HG03025 (cell line): ENCODE measurements around the gene CACNA2D1.

ENCODE experiments used
- ATAC-seq: cut with Tn5 transposase; IDR thresholded peaks from one replicate; pipeline ENCODE4 v1.9.1; 2021; ENCODE audit warnings: mild to moderate bottlenecking, moderate library complexity; ENCODE audit not compliant: unreplicated experiment, low FRiP score

The CACNA2D1 gene

DNA sequence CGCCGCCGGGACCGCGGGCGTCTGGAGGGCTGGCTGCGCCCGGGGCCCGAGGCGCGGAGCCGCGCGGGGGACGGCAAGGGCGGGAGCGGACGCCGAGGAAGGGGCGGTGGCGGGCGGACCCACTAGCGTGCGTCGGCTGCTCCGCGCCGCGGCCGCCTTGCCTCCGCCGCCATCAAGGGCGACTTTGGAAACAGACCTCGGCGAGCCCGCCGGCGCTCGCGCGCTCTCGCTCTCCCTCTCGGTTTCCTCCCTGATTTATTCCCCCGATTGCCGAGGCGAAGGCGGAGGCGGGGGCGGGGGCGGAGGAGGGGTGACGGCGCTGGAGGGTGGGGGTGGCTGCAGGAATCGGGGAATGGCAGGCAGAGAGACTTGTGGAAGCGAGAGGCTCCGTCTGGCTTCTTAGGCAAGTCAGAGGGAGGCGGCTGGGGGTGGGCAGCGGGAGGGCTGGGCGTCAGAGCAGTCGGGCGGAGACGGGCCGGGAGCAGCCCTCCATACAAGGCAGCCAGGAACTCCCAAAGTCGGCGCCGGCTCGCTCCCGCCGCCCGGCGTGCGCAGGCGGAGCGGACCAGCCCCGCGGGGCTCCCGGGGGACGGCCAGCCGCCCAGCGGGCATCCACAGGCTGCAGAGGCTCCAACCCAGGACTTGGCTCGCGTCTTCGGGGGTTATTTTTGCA is at the start of gene CACNA2D1:
Gene CACNA2D1, minus strand, starts transcription at position 231 of the 673 bp plus-strand sequence.
- ATAC-seq, result no peak

DNA sequence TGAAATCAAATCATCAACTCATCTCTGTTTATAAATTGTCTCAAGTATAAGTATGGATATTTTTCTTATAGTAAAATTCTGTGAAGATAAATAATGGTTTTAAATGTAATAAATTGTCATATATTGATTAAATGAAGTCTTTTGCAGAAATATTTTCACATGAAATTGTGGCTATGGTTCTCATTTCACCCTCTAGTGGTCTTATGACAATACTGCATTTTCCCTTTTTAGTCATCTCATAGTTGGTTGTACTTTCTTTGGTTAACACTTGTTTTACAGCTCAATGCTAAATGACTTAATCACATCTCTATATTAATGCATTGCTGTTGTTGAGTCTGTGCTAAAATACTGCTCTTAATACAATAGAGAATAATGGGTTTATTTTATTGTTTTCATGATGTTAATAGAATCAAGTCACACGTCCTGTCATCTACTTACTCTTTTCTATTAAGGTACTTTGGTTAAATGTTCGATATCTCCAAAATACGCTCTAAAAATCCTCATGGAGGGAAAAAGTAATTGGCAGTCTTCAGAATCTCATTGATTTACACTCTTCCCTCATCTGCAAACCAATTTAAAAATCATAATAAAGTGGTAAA is 38.0 kb upstream of the CACNA2D1 start:
- ATAC-seq, result no peak

DNA sequence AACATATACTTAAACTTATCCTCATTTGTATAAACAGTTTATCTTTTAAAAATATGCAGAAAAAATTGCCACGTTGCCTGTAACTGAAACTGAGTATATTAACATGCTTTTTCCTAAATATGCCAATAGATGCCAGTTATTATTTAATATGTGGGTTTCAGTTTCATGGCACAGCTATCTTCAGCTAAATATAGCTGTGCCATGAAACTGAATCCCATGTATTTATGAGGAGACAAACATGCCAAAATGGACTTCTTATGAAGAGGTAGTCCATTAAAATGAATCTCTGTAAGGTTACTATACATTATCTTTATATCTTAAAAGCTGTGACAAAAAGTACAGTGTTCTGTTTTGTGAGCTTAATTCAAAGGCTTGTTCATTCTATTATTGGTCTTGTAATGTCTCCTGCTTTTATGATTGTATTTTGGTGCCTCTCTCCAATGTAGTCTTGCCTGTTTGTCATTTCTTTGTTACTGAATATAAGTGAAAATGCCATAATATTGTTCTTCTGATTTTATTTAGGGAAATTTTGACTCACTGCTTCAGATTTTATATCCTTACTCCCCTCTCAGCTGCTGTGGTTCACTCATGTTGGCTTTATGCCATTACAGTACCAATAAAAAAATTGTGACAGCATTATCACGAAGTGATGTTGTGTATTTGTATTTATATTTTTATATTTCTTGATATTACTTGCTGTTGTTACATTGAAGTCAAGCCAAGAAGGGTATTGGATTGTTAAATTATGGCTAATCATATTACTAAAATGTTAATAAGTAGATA is 34.3 kb upstream of the CACNA2D1 start:
- no peak for ATAC-seq

DNA sequence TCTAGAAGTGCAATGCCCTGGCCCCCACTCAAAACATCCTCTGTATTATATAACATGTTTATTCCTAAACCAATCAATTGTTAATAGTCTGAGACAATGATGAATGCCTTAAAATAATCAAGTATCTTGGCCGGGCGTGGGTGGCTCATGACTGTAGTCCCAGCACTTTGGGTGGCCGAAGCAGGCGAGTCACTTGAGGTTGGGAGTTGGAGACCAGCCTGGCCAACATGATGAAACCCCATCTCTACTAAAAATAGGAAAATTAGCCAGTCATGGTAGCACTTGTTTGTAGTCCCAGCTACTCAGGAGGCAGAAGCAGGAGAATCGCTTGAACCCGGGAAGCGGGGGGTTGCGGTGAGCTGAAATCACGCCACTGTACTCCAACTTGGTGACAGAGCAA is 29.4 kb upstream of the CACNA2D1 start:
- no peak for ATAC-seq

DNA sequence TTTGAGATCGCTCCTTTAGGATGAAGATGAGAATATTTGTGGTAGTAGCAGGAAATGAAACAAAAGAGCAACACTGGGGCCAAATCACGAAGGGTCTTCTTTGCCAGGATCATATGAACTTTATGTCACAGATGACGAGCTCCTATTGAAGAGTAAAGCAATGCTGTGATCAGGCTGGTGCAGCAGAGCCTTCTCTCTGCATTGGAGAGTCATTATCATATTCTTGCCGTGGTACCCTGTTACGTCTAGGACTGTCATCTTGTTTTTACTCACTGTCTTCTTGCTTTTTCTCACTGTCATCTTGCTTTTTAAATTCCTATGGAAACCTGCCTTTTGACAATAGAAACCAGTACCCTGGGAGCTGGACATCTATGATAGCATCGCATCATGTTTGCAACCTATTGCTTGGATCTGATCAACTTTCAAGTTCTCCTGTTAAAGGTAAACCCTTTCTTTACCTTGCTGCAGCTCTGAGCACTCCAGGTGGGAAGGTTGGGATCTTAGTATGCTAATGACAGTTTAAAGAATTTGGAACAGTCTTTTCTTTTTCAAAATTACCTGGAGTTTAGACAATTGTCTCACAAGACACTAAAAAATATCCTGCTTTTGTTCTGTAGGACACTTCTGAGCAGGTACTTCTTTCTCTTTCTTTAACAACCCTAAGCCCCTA is 27.9 kb upstream of the CACNA2D1 start:
- no peak for ATAC-seq

DNA sequence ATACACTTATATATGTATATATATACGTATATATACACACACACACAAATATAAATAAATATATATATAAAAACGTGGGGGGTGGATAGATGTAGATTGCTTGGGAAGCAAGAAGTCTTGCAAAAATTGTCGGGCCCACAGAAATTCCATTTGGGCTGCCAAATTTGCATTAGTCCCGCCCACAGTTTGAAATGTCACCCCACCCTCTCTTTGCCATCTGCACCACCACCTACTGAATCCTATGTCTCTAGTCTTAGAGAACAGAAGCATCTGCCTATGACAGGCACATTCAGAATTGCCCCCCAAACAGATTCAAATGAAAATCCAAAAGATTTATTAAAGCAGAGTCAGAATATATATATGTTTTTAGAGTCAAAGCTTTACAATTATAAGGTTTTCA is 25.6 kb upstream of the CACNA2D1 start:
- ATAC-seq, result no peak

DNA sequence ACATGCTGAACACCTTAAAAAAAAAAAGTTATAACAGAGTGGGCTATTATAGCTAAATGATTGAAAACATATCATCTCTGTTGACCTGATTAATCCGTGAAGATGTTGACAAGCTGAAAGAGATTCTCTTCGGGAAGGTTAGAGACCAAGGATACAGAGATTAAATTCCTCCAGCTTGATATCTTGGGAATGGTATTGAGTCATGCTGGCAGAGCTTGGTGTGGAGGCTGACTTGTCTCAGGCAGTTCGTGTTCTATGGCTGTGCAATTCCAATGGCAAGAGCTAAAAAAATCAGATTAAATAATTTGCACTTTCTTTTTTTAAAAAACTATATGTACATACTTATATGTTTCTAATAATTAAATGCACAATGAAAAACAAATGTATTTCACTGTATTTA is 24.9 kb upstream of the CACNA2D1 start:
- ATAC-seq, result no peak

DNA sequence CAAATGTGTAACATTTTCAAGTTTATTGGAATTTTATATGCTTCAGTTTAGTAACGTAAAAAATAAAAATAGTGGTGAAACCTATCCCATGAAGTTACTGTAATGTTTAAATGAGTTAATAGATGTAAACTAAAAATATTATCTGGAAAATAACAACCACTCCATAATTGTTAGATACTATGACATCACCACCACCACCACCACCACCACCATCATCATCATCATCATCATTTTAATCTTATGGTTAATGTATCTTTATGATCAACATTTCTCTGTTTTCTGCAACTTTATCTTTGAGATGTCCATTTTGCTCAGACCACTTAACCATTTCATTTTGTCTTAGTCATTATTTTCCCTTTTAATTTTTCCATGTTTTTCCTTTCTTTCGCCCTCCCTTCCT is 23.4 kb upstream of the CACNA2D1 start:
- ATAC-seq, result no peak

DNA sequence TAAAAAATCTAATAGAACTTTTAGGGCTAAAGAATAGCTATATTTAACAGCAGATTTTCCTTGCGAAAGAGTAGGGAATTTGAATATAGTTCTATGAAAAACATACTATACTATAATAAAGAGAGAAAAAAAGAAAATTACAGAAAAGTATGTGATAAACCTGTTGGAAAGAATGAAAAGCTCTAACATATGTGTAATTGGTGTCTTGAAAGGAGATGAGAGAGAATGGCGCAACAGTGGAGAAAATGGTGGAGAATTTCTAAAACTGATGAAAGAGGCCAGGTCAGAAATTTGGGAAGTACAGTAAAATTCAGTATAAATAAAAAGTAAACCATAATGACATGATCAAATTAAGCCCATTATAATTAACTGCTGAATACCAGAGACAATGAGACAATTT is 20.8 kb upstream of the CACNA2D1 start:
- no peak for ATAC-seq

DNA sequence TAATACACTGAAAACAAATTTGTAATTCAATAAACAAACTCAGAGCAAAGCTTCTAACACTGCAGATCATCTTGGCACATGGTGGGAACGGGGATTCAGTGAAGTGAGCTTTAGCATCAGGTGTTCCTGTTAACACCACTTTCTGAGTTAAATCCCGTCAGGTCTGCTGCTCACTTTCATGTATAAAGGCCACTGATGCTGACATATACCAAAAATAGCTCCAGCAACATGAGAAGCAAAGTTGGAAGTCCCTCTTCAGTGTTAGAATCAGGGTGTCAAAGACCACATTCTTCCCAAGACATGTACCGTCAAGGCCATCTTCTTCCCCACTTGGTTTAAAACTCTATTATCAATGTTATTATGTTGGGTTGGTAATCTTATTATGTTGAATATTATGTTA is 11.7 kb upstream of the CACNA2D1 start:
- ATAC-seq, result no peak

DNA sequence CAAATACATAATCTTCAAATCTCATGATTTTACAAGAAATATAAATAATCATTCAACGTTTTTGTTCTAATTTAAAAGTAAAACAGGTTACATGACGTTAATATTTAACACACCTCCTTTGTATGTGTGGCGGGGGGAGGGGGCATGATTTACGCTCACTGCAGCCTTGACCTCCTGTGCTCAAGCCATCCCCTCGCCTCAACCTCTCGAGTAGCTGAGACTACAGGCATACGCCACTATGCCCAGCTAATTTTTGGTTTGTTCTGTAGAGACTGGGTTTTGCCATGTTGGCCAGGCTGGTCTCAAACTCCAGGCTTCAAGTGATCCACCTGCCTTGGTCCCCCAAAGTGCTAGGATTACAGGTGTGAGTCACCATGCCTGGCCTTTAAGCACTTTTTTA is 7.2 kb upstream of the CACNA2D1 start:
- no peak for ATAC-seq

DNA sequence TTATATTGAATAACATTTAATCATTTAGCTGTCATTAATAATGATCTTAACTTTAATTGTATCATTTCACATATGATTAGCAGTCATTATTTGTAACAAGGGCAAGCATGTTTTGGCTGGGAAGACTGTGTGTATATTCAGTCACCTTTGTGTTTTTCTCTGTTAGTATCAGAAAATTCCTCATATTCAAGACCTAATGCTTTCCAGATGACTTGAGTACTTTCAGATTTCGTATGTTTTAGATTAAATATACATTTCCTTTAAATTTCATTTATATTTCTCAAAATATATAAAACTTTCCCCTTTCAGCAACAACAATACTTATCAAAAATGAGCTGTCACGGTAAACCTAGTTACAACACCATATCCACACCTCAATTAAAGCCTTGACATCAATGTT is 6.3 kb upstream of the CACNA2D1 start:
- ATAC-seq, result no peak

DNA sequence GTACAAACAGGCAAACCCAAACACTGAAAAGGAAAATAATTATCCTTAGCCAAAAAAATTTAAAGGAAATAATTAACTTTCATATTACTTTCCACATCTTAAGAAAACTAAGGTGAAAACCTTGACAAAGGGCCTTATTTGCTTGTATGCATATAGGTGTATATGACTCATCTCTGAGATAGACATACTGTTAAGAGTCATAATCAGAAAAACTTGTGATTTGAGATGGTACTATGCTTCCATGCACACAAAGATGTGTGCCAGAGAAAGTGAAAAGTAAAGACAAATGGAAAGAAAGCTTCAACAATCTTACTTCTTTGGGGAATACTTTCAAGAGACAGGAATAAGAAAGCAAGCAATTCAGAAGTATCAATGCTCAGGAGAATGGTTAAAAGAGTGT is 3.3 kb upstream of the CACNA2D1 start:
- no peak for ATAC-seq

DNA sequence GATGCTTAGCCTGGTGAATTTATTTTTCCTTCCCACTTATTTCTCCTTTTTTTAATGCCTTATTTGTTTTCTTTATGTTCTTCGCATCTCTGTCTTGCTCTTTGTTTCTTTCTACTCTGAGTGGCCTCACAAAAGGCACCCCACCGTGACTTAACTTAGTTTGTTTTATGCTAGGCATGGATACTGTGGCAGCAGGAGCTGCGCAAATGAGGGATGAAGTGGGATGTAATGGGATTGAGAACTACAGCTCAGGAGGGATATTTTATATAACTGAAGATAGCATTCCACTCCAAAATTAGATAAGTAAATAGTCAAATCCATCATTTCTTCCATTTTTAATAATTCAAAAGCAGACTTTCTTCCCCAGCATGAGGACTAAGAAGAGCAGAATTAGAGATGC is 1.7 kb upstream of the CACNA2D1 start:
- no peak for ATAC-seq

DNA sequence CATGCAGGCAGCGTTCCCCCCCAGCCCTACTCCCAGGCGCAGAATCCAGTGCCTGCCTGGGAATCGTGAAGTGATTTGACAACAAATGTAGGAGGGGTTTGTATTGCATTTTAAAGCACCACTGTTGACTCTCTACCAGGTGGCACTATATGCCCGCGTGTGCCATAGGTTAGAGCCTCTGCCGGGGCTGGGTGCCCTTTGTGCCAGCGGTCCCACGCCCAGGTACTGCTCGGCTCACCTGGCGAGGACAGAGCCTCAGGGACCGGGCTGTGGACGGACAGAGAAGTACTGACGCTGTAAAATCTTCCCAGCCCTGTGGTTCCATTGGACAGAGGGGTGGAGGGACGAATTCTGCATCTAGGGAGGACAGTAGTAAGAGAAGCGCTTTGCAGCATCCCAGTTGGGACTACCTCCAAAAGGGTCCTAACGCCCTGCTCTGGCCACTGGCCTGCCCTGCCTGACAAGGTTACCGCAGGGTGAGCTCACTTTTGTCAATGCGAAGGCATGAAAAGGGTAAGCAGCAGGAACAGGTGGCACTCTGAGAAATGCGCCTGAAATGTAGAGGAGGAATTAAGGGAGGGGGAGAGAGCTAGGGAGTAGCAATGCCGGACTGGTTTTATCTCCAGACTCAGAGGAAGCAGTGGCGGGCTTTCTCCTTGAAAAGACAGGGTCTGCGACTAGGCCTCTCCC is 788 bp upstream of the CACNA2D1 start:
- no peak for ATAC-seq

DNA sequence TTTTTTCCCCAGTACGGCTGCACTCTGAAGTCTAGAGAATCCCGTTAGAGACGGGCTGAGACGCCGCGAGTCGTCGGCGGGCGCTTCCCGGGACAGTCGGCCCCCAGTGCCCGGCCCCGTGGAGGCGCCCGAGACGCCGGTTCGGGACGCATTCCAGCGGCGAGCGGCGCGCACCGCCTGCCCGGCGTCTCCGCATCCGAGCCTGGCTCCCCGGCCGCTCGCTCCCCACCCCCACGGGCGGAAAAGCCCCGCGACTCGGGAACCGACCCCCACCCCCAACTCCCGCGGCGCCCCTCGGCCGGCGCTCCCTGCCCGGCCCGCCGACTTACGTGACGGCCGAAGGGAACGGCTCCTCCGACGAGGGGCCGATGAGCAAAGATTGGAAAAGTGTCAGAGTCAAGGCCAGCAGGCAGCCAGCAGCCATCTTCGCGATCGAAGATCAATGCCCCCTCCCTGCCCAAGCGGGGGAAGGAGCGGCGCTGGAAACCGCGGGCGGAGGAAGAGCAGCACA is 486 bp downstream of the CACNA2D1 start:
- ATAC-seq, result no peak

DNA sequence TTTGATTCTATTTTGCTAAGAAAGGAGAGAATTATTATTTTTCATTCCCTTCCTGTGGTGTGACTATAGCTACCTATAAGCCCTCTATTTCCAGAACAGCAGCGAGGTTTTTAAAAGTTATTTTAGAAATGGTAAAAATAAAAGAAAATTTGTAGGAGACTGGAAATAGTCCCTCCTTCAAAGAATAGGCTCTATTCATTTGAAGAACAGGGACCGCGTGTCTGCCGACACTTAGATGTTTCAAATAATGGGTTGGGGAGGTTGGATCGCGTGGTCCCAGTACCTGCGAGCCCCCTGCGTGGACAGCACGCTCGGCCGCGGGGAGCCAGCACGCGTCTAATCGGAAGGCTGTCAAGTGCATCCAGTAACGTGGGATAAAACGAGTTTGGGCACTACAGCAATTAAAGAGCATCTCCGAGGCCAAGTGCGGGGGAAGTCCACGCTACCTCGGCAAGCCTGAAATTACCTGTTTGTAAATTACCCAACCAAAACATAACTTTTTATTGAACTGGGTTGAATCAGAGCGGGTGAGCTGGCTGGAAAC is 1.0 kb downstream of the CACNA2D1 start:
- no peak for ATAC-seq

DNA sequence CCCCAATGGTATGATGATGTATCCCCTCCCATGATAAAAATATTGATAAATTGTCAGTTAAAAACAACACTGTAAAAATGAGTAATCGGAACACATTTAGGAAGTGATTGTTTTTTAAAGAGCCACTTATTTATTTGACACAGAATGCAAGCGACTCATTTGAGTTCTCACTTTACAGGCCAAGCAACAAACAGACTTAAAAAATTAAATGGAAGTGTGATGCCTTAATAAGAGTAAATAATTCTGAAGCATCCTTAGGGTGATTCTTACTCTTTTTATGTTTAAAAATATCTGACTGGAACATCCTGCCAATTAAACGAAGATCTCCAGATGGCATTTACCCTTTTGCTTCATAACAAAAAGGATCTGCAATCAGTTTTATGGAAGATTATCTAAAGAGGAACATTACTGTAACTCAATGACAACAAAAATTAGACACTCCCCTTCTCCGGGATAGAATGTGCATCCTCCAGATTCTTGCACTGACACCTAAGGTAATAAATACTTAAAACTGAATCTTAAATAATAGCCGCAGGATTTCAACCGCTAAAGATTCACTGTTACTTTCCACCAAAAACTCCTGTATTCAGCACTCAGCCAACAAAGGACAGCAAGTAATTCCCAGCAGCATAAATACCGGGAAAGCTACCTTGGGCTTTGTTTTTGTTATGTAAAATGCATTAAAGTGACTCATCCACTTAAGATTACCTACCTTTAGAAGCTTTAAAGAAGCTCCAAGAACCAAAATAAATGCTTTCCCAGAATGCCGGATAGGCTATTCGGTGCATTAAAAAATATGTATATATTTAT is 1.7 kb downstream of the CACNA2D1 start:
- ATAC-seq, result no peak

DNA sequence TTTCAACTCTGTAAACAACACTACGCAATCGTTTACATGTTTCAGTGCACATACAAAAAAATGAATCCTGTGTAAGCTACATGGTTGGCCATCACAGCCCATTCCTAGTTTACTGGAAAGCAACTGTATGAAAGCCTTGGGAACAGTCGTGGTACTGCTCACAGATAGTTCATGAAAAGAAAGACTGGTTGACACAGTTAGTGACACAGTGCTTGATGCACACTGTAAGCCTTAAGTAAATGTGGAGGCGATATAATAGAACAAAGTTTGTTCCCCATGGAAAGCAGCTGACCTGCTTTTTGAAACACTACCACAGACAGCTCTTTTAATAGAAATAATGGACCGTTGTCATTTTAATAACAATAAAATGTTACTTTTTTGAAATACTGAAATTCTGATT is 5.1 kb downstream of the CACNA2D1 start:
- no peak for ATAC-seq
